PC-9 (cell line): ENCODE data around the gene GLCE.

Experiments used
- CTCF ChIP-seq: fragments of 200-600 bp; sonication (generic); conservative IDR thresholded peaks from 2 replicates; pipeline ENCODE4 v1.6.1; 2017; ENCODE audit warnings: mixed run types, antibody characterized with exemption, mild to moderate bottlenecking, moderate library complexity
- EZH2 ChIP-seq: fragments of 200-600 bp; sonication (generic); IDR thresholded peaks from 2 replicates; pipeline ENCODE4 v1.8.0; 2017; ENCODE audit warnings: antibody characterized with exemption, low read depth

GRCh38 chr15:69305933-69306568, 145.6 kb downstream of the GLCE start:
- TF ChIP-seq CTCF (no peak), EZH2 (no peak)
